Ovary (tissue), 9 donors: Measurements from ENCODE around the gene TBXAS1. TPM values are rescaled to one million over a fixed set of nuclear protein-coding genes. Genes with fewer than 3 reads are reported as not detected.

ENCODE experiments used
- DNase-seq, 5 donors: peaks; one replicate each; pipeline ENCODE4 v3.0.0-alpha.2; 2019 to 2020
- H3K27ac ChIP-seq, 2 donors: fragments of 200-600 bp; one replicate each; pipeline versions ENCODE4 v1.5.1 to v1.8.0; 2019 to 2022
- H3K27me3 ChIP-seq: fragments of 200-600 bp; one replicate; pipeline ENCODE4 v1.8.0; 2022
- H3K36me3 ChIP-seq: fragments of 200-600 bp; sonication (generic); one replicate; pipeline ENCODE4 v1.5.1; 2019
- H3K4me1 ChIP-seq: one replicate; pipeline ENCODE4 v1.8.1; 2013; ENCODE audit warnings: mild to moderate bottlenecking, moderate library complexity; ENCODE audit not compliant: insufficient read depth
- H3K4me3 ChIP-seq: fragments of 200-600 bp; sonication (generic); one replicate; pipeline ENCODE4 v1.5.1; 2017
- H3K9me3 ChIP-seq, 2 donors: fragments of 200-600 bp in 1 of 2; sonication (generic) in 1 of 2; one replicate each; pipeline versions ENCODE4 v1.5.1 to v1.8.1; 2013 to 2019; ENCODE audit warnings: mild to moderate bottlenecking in 1 of 2, moderate library complexity in 1 of 2
- EP300 ChIP-seq: sonication (generic); formaldehyde crosslinking; IDR thresholded peaks from one replicate; pipeline ENCODE4 v1.6.1; 2017; ENCODE audit warnings: antibody characterized with exemption
- POLR2A ChIP-seq: fragments of 450-650 bp; IDR thresholded peaks from one replicate; pipeline ENCODE4 v1.6.1; 2017; ENCODE audit warnings: antibody characterized with exemption, mild to moderate bottlenecking, moderate library complexity
- WGBS, 3 donors: extraction: QIAGEN DNeasy Blood & Tissue Kit in 1 of 3; methylation state at CpG; one replicate each; pipeline versions ENCODE4 v1.1.5 to v1.1.7; 2013 to 2017; 5-methylcytosine and 5-hydroxymethylcytosine counted together
- intact Hi-C, 4 donors: fragments of 100-400 bp; cut with DNase I; formaldehyde crosslinking; loops; one replicate each; pipeline versions ENCODE4 v1.11.0 to v1.15.1; 2022 to 2023
- polyA plus RNA-seq, 2 donors: library from polyadenylated mRNA; stranded (reverse); fragments of 200-250 nt in 1 of 2; fragments of 350-450 nt in 1 of 2; fragmentation: Illumina TruSeq in 1 of 2; extraction: RNeasy Lipid Tissue Mini Kit (QIAGEN cat#74804) in 1 of 2; gene quantifications; one replicate each; pipeline ENCODE4 v1.2.3, GENCODE V29; 2013 to 2014
- total RNA-seq, 7 donors: library from RNA; depleted of rRNA in 2 of 7; stranded (reverse); fragments of >200 nt in 2 of 7; fragmentation: NEBNext Ultra II Directional in 3 of 7; extraction: Animal tissue kit (Norgen Biotek cat#: 25700) in 3 of 7; gene quantifications; one replicate each; pipeline versions ENCODE4 v1.1.0 to v1.2.4, GENCODE V29; 2016 to 2023
- TF ChIP-seq, protein P1 (sequence below), 3 donors: fragments of 450-650 bp in 2 of 3; fragments of 200-600 bp in 1 of 3; IDR thresholded peaks; one replicate each; pipeline versions ENCODE4 v1.5.1 to v1.8.0; 2016 to 2022; ENCODE audit warnings: antibody characterized with exemption in 3 of 3, mild to moderate bottlenecking in 1 of 3
- donor health status: DM: no; HTN: no; CAD: no; lungs with moderate emphysema.
- donor health status: DM: no; HTN: no; CAD: no.
- donor health status: Bipolar disorder and iron deficiency.
- donor health status: DM: yes; HTN: yes; CAD: no.
- donor health status: DM: no; HTN: no; CAD: no.
- donor health status: DM: yes; HTN: yes; CAD: no.

Gene TBXAS1
- total and polyA plus RNA-seq, 9 donors: 3.1 to 16.8 (median 9.0) TPM

GRCh38 chr7:139885511-139885910 is 56.4 kb downstream of the TBXAS1 start:
- no peak for DNase-seq
- TF ChIP-seq EP300: no peak
- TF ChIP-seq, protein P1, sequence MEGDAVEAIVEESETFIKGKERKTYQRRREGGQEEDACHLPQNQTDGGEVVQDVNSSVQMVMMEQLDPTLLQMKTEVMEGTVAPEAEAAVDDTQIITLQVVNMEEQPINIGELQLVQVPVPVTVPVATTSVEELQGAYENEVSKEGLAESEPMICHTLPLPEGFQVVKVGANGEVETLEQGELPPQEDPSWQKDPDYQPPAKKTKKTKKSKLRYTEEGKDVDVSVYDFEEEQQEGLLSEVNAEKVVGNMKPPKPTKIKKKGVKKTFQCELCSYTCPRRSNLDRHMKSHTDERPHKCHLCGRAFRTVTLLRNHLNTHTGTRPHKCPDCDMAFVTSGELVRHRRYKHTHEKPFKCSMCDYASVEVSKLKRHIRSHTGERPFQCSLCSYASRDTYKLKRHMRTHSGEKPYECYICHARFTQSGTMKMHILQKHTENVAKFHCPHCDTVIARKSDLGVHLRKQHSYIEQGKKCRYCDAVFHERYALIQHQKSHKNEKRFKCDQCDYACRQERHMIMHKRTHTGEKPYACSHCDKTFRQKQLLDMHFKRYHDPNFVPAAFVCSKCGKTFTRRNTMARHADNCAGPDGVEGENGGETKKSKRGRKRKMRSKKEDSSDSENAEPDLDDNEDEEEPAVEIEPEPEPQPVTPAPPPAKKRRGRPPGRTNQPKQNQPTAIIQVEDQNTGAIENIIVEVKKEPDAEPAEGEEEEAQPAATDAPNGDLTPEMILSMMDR (IDR thresholded peaks at IDR 0.05): no peak
- TF ChIP-seq POLR2A: no peak
- no peak overlapping the region for H3K27ac ChIP-seq
- no peaks in the 10 kb centered on the region for H3K4me1 ChIP-seq
- H3K9me3 ChIP-seq: no peaks in the 10 kb centered on the region
- H3K4me3 ChIP-seq: no peak overlapping the region
- H3K27me3 ChIP-seq: no peaks in the 10 kb centered on the region
- intact Hi-C loops: no loop called here
- no peaks in the 10 kb centered on the region for H3K36me3 ChIP-seq

GRCh38 chr7:139886206-139886605 is 57.1 kb downstream of the TBXAS1 start:
- H3K27ac ChIP-seq: no peak overlapping the region
- no peak overlapping the region for H3K4me3 ChIP-seq
- intact Hi-C loops: no loop called here
- H3K27me3 ChIP-seq: no peaks in the 10 kb centered on the region
- no peaks in the 10 kb centered on the region for H3K4me1 ChIP-seq
- WGBS, 3 donors: 34 to 43% (median 35%) methylated on average over 2 of the region's 2 CpGs
- DNase-seq: no peak
- no peaks in the 10 kb centered on the region for H3K36me3 ChIP-seq
- TF ChIP-seq POLR2A (no peak), EP300 (no peak)
- TF ChIP-seq, protein P1 (IDR thresholded peaks at IDR 0.05): no peak
- H3K9me3 ChIP-seq: no peaks in the 10 kb centered on the region

GRCh38 chr7:139886899-139887298 is 57.8 kb downstream of the TBXAS1 start:
- intact Hi-C loops: no loop called here
- WGBS, 3 donors: 80 to 94% (median 94%) methylated on average over 2 of the region's 2 CpGs
- TF ChIP-seq POLR2A (no peak), EP300 (no peak)
- TF ChIP-seq, protein P1 (IDR thresholded peaks at IDR 0.05): no peak

DNA sequence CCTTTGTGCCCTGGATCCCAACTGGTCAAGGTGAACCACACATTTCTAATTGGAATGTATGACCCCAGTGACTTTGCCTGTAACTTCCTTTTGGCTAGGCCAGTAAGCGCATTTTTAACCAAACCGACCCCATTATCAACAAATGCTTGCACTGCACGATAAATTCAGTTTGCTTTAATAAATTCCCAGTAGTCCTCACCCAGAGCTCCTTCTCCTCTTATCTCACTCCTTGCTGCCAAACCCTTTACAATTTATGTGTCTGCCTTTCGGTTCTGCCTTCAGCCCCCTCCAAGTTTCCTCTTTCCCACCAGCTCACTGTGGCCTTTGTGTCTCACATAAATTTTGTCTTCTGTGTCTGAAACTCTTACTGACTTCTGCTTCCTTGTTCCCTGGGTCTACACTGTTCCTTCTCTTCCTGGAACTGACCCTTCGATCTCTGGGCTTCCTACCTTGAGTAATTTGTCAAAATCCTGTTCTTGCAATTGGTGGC is 59.0 kb downstream of the TBXAS1 start:
- H3K27ac ChIP-seq: no peak overlapping the region
- H3K27me3 ChIP-seq: no peaks in the 10 kb centered on the region
- no peaks in the 10 kb centered on the region for H3K4me1 ChIP-seq
- DNase-seq: no peak
- TF ChIP-seq POLR2A (no peak), EP300 (no peak)
- TF ChIP-seq, protein P1 (IDR thresholded peaks at IDR 0.05): no peak
- H3K4me3 ChIP-seq: no peak overlapping the region
- intact Hi-C loops: no loop called here
- H3K36me3 ChIP-seq: no peaks in the 10 kb centered on the region
- no peaks in the 10 kb centered on the region for H3K9me3 ChIP-seq
- WGBS, 3 donors: 52 to 63% (median 60%) methylated on average over 5 of the region's 5 CpGs

More at GRCh38 chr7:139886899-139887298, 57.8 kb downstream of the TBXAS1 start:
- H3K9me3 ChIP-seq: no peaks in the 10 kb centered on the region
- H3K4me1 ChIP-seq: no peaks in the 10 kb centered on the region
- H3K36me3 ChIP-seq: no peaks in the 10 kb centered on the region
- no peak for DNase-seq
- no peak overlapping the region for H3K27ac ChIP-seq
- H3K4me3 ChIP-seq: no peak overlapping the region
- H3K27me3 ChIP-seq: no peaks in the 10 kb centered on the region
